Progenitor cell of endocrine pancreas (in vitro differentiated cells): ENCODE data around the gene H3-3A. TPM values are rescaled to one million over a fixed set of nuclear protein-coding genes. Genes with fewer than 3 reads are reported as not detected.

Experiments used
- DNase-seq: peaks from one replicate; pipeline ENCODE4 v3.0.0; 2021; ENCODE audit warnings: low spot score; ENCODE audit not compliant: unreplicated experiment
- H3K27ac Mint-ChIP-seq: 2 replicates; pipeline ENCODE4 v1.8.0; 2021; ENCODE audit warnings: mild to moderate bottlenecking, moderate library complexity, mixed read lengths
- H3K27me3 Mint-ChIP-seq: 2 replicates; pipeline ENCODE4 v1.8.0; 2021; ENCODE audit warnings: mixed read lengths
- H3K36me3 Mint-ChIP-seq: 2 replicates; pipeline ENCODE4 v1.8.0; 2022; ENCODE audit warnings: mixed read lengths; ENCODE audit not compliant: insufficient read depth
- H3K4me1 Mint-ChIP-seq: 2 replicates; pipeline ENCODE4 v1.8.0; 2021; ENCODE audit warnings: low read depth, mixed read lengths
- H3K4me3 Mint-ChIP-seq: 2 replicates; pipeline ENCODE4 v1.8.0; 2021; ENCODE audit warnings: low read depth, mild to moderate bottlenecking, moderate library complexity, mixed read lengths
- H3K9me3 Mint-ChIP-seq: 2 replicates; pipeline ENCODE4 v1.8.0; 2021; ENCODE audit warnings: low read depth, mixed read lengths
- CTCF ChIP-seq: fragments of 200-600 bp; sonication (generic); IDR thresholded peaks from one replicate; pipeline ENCODE4 v1.5.0; 2021; ENCODE audit warnings: antibody characterized with exemption, mild to moderate bottlenecking; ENCODE audit not compliant: unreplicated experiment
- total RNA-seq: library from RNA; stranded (reverse); gene quantifications from 2 replicates; pipeline ENCODE4 v1.2.1, GENCODE V29; 2021

Gene H3-3A
- total RNA-seq, 1 donor from 2014 or later: 1,313 TPM

GRCh38 chr1:226111883-226112261 lies 49.4 kb downstream of the H3-3A start:
- Mint-ChIP-seq H3K4me3 (no peak overlapping the region), H3K27me3 (peaks cover 9% of the 10 kb centered on the region), H3K9me3 (no peaks in the 10 kb centered on the region), H3K27ac (no peak overlapping the region), H3K36me3 (no peaks in the 10 kb centered on the region), H3K4me1 (peaks cover 16% of the 10 kb centered on the region)
- TF ChIP-seq CTCF: no peak
- DNase-seq: no peak

- Mint-ChIP-seq H3K27ac (no peak overlapping the region), H3K4me1 (peaks cover 11% of the 10 kb centered on the region), H3K9me3 (no peaks in the 10 kb centered on the region), H3K4me3 (no peak overlapping the region), H3K27me3 (peaks cover 9% of the 10 kb centered on the region), H3K36me3 (no peaks in the 10 kb centered on the region)
- DNase-seq: no peak
- TF ChIP-seq CTCF: no peak
Measured at GRCh38 chr1:226112626-226113025, 50.1 kb downstream of the H3-3A start.

GRCh38 chr1:226116673-226117072 lies 54.2 kb downstream of the H3-3A start:
- no peak for DNase-seq
- no peaks in the 10 kb centered on the region for H3K9me3 Mint-ChIP-seq
- no peak for TF ChIP-seq CTCF
- peaks cover 16% of the 10 kb centered on the region for H3K27me3 Mint-ChIP-seq
- no peaks in the 10 kb centered on the region for H3K4me1 Mint-ChIP-seq
- H3K36me3 Mint-ChIP-seq: no peaks in the 10 kb centered on the region
- H3K27ac Mint-ChIP-seq: no peak overlapping the region
- no peak overlapping the region for H3K4me3 Mint-ChIP-seq

GRCh38 chr1:226117330-226117729 lies 54.8 kb downstream of the H3-3A start:
- H3K4me1 Mint-ChIP-seq: no peaks in the 10 kb centered on the region
- no peaks in the 10 kb centered on the region for H3K36me3 Mint-ChIP-seq
- peaks cover 14% of the 10 kb centered on the region for H3K27me3 Mint-ChIP-seq
- H3K4me3 Mint-ChIP-seq: no peak overlapping the region
- no peaks in the 10 kb centered on the region for H3K9me3 Mint-ChIP-seq
- no peak overlapping the region for H3K27ac Mint-ChIP-seq
- DNase-seq: no peak
- TF ChIP-seq CTCF: no peak

- Mint-ChIP-seq H3K27ac (no peak overlapping the region), H3K9me3 (no peaks in the 10 kb centered on the region), H3K36me3 (no peaks in the 10 kb centered on the region), H3K27me3 (peaks cover 7% of the 10 kb centered on the region), H3K4me1 (peaks cover 3% of the 10 kb centered on the region), H3K4me3 (no peak overlapping the region)
- no peak for DNase-seq
- TF ChIP-seq CTCF: no peak
Measured at GRCh38 chr1:226118357-226118756, 55.8 kb downstream of the H3-3A start.
